ENCODE results near the gene AOPEP.

GRCh38 chr9:95027914-95028852, 301.7 kb downstream of the AOPEP start:
- no peak for TF ChIP-seq CTCF (IDR thresholded peaks at IDR 0.05)
- no peak for TF ChIP-seq POLR2A (IDR thresholded peaks at IDR 0.05)
- TF ChIP-seq POLR2AphosphoS5 (IDR thresholded peaks at IDR 0.05), result peak in 1 of 3 donors; percentile 10
